ENCODE measurements around the gene GRIP2. TPM values are rescaled to one million over a fixed set of nuclear protein-coding genes. Genes with fewer than 3 reads are reported as not detected.
A peak's percentile ranks its signal among the peaks of the same experiment; 100 is the strongest.

GRIP2 gene
- total RNA-seq, 3 donors from 2014 or later = 0.70 to 2.2 (median 1.6) TPM

- TF ChIP-seq, protein P1, sequence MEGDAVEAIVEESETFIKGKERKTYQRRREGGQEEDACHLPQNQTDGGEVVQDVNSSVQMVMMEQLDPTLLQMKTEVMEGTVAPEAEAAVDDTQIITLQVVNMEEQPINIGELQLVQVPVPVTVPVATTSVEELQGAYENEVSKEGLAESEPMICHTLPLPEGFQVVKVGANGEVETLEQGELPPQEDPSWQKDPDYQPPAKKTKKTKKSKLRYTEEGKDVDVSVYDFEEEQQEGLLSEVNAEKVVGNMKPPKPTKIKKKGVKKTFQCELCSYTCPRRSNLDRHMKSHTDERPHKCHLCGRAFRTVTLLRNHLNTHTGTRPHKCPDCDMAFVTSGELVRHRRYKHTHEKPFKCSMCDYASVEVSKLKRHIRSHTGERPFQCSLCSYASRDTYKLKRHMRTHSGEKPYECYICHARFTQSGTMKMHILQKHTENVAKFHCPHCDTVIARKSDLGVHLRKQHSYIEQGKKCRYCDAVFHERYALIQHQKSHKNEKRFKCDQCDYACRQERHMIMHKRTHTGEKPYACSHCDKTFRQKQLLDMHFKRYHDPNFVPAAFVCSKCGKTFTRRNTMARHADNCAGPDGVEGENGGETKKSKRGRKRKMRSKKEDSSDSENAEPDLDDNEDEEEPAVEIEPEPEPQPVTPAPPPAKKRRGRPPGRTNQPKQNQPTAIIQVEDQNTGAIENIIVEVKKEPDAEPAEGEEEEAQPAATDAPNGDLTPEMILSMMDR (IDR thresholded peaks at IDR 0.05) = no peak
- ATAC-seq (no peak), DNase-seq (no peak)
- intact Hi-C loops (cut with DNase I, micrococcal nuclease) = no loop called here
- Histone ChIP-seq H3K9me3 (no peaks in the 10 kb centered on the region), H3K4me1 (ENCODE audit: low read depth) (no peaks in the 10 kb centered on the region), H3K4me3 (no peak overlapping the region), H3K36me3 (ENCODE audit: low read depth) (no peaks in the 10 kb centered on the region)
These were observed 18.5 kb downstream of the GRIP2 start for GRCh38 chr3:14521611-14522010.

GRCh38 chr3:14520967-14521366, 19.2 kb downstream of the GRIP2 start:
- ATAC-seq (no peak), DNase-seq (no peak)
- H3K4me3 ChIP-seq = no peak overlapping the region
- TF ChIP-seq, protein P1 (IDR thresholded peaks at IDR 0.05) = no peak
- H3K36me3 ChIP-seq (ENCODE audit: low read depth) = no peaks in the 10 kb centered on the region
- H3K4me1 ChIP-seq (ENCODE audit: low read depth) = no peaks in the 10 kb centered on the region
- intact Hi-C loops (cut with DNase I, micrococcal nuclease) = no loop called here
- no peaks in the 10 kb centered on the region for H3K9me3 ChIP-seq

- intact Hi-C loops (cut with DNase I, micrococcal nuclease) = no loop called here
- H3K9me3 ChIP-seq = no peaks in the 10 kb centered on the region
- ATAC-seq = no peak
- H3K36me3 ChIP-seq (ENCODE audit: low read depth) = no peaks in the 10 kb centered on the region
- DNase-seq = peak in 1 of 3 donors; percentile 39
- no peak overlapping the region for H3K4me3 ChIP-seq
- H3K4me1 ChIP-seq (ENCODE audit: low read depth) = no peaks in the 10 kb centered on the region
- TF ChIP-seq, protein P1 (IDR thresholded peaks at IDR 0.05) = no peak
These were observed 20.0 kb downstream of the GRIP2 start for GRCh38 chr3:14520149-14520548.

DNA sequence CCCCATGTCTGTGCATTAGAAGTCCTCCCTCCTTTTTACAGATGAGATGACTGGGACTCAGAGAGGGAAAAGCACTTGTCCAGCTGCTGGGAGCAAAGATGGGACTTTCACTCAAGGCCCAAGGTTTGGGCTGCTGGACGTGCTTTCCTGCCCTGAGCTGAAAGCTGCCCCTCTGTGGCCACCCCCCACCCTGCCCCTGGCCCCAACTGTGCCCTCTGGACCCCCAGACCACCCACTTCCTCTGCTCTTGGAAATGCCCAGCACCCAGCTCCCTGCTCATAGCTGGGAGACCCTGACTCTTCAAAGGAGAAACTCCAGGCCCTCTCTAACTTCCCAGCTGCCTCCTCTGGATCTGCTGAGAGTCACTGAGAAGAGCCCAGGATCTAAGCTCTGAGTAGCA, 20.7 kb downstream of the GRIP2 start:
- intact Hi-C loops (cut with DNase I, micrococcal nuclease) = no loop called here
- TF ChIP-seq, protein P1 (IDR thresholded peaks at IDR 0.05) = no peak
- Histone ChIP-seq H3K4me1 (ENCODE audit: low read depth) (no peaks in the 10 kb centered on the region), H3K36me3 (ENCODE audit: low read depth) (no peaks in the 10 kb centered on the region), H3K9me3 (no peaks in the 10 kb centered on the region), H3K4me3 (no peak overlapping the region)
- ATAC-seq = no peak
- DNase-seq = no peak

DNA sequence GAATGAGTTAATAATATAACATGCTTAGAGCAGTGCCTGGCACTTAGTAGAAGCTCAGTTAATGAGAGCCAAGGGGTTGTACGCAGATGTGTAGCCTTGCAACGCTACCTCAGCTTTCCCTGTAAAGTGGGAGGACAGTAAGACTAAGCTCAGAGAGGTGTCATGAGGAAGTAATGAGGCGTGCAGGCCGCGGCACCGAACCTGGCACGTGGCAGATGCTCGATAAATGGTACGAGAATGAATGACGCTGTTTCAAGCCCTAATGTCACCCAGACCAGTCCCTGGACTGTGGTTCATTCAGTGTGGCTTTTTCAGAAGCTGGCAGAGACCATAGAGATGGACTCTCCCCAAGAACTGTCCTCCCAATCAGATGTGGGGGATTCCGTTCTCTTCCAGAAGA, 21.2 kb downstream of the GRIP2 start:
- ATAC-seq (no peak), DNase-seq (no peak)
- Histone ChIP-seq H3K4me1 (ENCODE audit: low read depth) (no peaks in the 10 kb centered on the region), H3K36me3 (ENCODE audit: low read depth) (no peaks in the 10 kb centered on the region), H3K4me3 (no peak overlapping the region), H3K9me3 (no peaks in the 10 kb centered on the region)
- TF ChIP-seq, protein P1 (IDR thresholded peaks at IDR 0.05) = no peak
- intact Hi-C loops (cut with DNase I, micrococcal nuclease) = no loop called here

DNA sequence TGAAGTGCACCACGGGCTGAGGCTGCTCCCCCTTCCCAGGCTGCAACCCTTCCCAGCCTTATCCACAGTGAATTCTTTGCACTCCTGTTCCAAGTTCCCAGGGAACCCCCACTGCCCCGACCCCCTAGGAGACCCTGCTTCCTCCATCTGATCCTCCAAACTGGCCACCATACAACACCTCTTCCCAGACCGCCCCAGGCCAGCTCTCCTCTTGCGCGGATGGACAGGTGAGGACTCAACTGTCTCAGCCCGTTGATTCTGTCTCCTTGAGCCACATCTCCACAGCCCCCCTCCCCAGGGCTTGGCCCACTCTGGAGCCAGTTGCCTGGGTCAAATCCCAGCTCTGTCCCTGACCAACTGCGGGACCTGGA, 21.7 kb downstream of the GRIP2 start:
- DNase-seq = no peak
- Histone ChIP-seq H3K4me3 (no peak overlapping the region), H3K36me3 (ENCODE audit: low read depth) (no peaks in the 10 kb centered on the region), H3K9me3 (no peaks in the 10 kb centered on the region), H3K4me1 (ENCODE audit: low read depth) (no peaks in the 10 kb centered on the region)
- ATAC-seq = no peak
- intact Hi-C loops (cut with DNase I, micrococcal nuclease) = no loop called here
- TF ChIP-seq, protein P1 (IDR thresholded peaks at IDR 0.05) = no peak

All from mucosa of descending colon (tissue), 3 donors.